ENCODE results near the gene DNAH3. TPM values are rescaled to one million over a fixed set of nuclear protein-coding genes. Genes with fewer than 3 reads are reported as not detected.

DNAH3 gene
- total and polyA plus RNA-seq, 2 of the 8 experiments (the other 6 are each of a cell fraction or from before 2014, with no cell fraction given), result 0.57 to 0.71 TPM

GRCh38 chr16:21071741-21072140, 78.9 kb downstream of the DNAH3 start (continued):
- no peak for TF ChIP-seq KDM4A (IDR thresholded peaks at IDR 0.05; ENCODE audit: low read depth, low read length, severe bottlenecking)

Measured in H1 (cell line).